Smooth muscle cell (in vitro differentiated cells): Measurements from ENCODE around the gene TCTA. TPM values are rescaled to one million over a fixed set of nuclear protein-coding genes. Genes with fewer than 3 reads are reported as not detected.

Source experiments
- DNase-seq: peaks from one replicate; lab custom pipeline; 2025; ENCODE audit not compliant: unreplicated experiment; lab: John Stamatoyannopoulos, UW
- H2AFZ ChIP-seq: fragments of 200-600 bp; sonication (generic); 2 replicates; pipeline ENCODE4 v1.6.0; 2016; ENCODE audit warnings: antibody characterized with exemption, low read depth, mild to moderate bottlenecking
- H3F3A ChIP-seq: fragments of 200-600 bp; sonication (generic); 2 replicates; pipeline ENCODE4 v1.6.0; 2017; ENCODE audit warnings: antibody characterized with exemption, low read depth
- H3K27ac ChIP-seq: fragments of 200-600 bp; sonication (generic); 2 replicates; pipeline ENCODE4 v1.5.1; 2016; ENCODE audit warnings: low read depth, mild to moderate bottlenecking
- H3K27me3 ChIP-seq: fragments of 200-600 bp; sonication (generic); 2 replicates; pipeline ENCODE4 v1.6.1; 2016; ENCODE audit warnings: low read depth, mild to moderate bottlenecking
- H3K36me3 ChIP-seq: fragments of 200-600 bp; sonication (generic); 2 replicates; pipeline ENCODE4 v1.5.1; 2016; ENCODE audit warnings: low read depth
- H3K4me1 ChIP-seq: fragments of 200-600 bp; sonication (generic); 2 replicates; pipeline ENCODE4 v1.5.1; 2016; ENCODE audit warnings: low read depth
- H3K4me2 ChIP-seq: fragments of 200-600 bp; sonication (generic); 2 replicates; pipeline ENCODE4 v1.6.0; 2016; ENCODE audit warnings: mild to moderate bottlenecking
- H3K4me3 ChIP-seq: fragments of 200-600 bp; sonication (generic); 2 replicates; pipeline ENCODE4 v1.5.1; 2016; ENCODE audit warnings: mild to moderate bottlenecking
- H3K79me2 ChIP-seq: fragments of 200-600 bp; sonication (generic); 2 replicates; pipeline ENCODE4 v1.6.0; 2016; ENCODE audit warnings: low read depth, mild to moderate bottlenecking
- H3K9ac ChIP-seq: fragments of 200-600 bp; sonication (generic); 2 replicates; pipeline ENCODE4 v1.6.0; 2016; ENCODE audit warnings: low read depth
- H3K9me3 ChIP-seq: fragments of 200-600 bp; sonication (generic); replicated peaks from 2 replicates; pipeline ENCODE4 v1.5.1; 2016; ENCODE audit warnings: low read depth
- H4K20me1 ChIP-seq: fragments of 200-600 bp; sonication (generic); 2 replicates; pipeline ENCODE4 v1.6.0; 2016; ENCODE audit warnings: low read depth
- WGBS: methylation state at CpG from one replicate; pipeline ENCODE4 v1.1.7; 2016; ENCODE audit warnings: low lambda C conversion rate; 5-methylcytosine and 5-hydroxymethylcytosine counted together
- polyA plus RNA-seq: library from polyadenylated mRNA; unstranded; fragments of >200 nt; fragmentation: Nextera tagmentation; extraction: Ambion mirVana; gene quantifications from 2 replicates; pipeline ENCODE4 v1.2.1, GENCODE V29; 2016
- total RNA-seq: library from RNA; depleted of rRNA; stranded (reverse); fragments of >200 nt; gene quantifications from 2 replicates; pipeline ENCODE4 v1.2.3, GENCODE V29; 2014
- TF ChIP-seq, protein P1 (sequence below): fragments of 200-600 bp; sonication (generic); IDR thresholded peaks from 2 replicates; pipeline ENCODE4 v1.5.1; 2017; ENCODE audit warnings: borderline replicate concordance, mild to moderate bottlenecking, antibody characterized with exemption; ENCODE audit not compliant: insufficient read depth, poor library complexity, severe bottlenecking

Gene TCTA, protein sequence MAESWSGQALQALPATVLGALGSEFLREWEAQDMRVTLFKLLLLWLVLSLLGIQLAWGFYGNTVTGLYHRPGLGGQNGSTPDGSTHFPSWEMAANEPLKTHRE
- 4.3 and 11.0 TPM in 2 replicates for total RNA-seq
- polyA plus RNA-seq: 12.8 and 13.6 TPM in 2 replicates

DNA sequence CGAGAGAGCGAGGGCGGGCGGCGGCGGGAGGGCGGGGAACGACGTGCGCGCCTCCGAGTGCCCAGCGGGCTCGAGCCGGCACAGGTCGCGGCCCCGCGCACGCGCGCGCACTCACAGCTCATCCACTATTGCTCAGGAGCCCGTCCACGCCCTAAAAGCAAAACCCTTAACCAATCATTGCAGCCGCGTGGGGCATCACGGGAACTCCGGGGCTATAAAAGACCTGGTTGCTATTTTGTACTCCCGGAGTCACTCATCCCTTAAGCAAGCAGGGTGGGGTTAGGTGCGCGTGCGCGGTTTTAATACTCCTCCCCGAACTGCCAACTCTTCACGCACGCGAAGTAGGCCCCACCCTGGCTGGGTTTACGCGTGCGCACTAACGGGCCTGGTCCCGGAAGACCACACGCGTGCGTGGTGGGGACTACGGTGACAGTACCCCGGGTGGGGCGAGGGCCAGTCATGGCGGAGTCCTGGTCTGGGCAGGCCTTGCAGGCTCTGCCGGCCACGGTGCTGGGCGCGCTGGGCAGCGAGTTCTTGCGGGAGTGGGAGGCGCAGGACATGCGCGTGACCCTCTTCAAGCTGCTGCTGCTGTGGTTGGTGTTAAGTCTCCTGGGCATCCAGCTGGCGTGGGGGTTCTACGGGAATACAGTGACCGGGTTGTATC lies at the start of gene TCTA, which contains the start of gene RHOA:
Gene TCTA (plus strand): TSS at position 456 of the 664 bp plus-strand sequence. CDS start 4 bp downstream, at position 460.
Gene RHOA (minus strand): TSS at position 9 of the 664 bp plus-strand sequence. CDS start 36,387 bp downstream, outside the sequence.
- Histone ChIP-seq H3K9ac (peak within 1 kb of the TSS; percentile 83), H3K4me3 (peak within 1 kb of the TSS; percentile 83), H3K4me2 (peak within 1 kb of the TSS; percentile 93), H3K9me3 (no peaks in the 10 kb centered on the region), H3K4me1 (peaks cover 21% of the 10 kb centered on the region), H3K36me3 (no peaks in the 10 kb centered on the region), H3K79me2 (peaks cover 60% of the 10 kb centered on the region), H2AFZ (no peak within 1 kb of the TSS), H3K27me3 (no peaks in the 10 kb centered on the region), H3K27ac (peak within 1 kb of the TSS; percentile 80), H3F3A (peaks cover 8% of the 10 kb centered on the region), H4K20me1 (peaks cover 42% of the 10 kb centered on the region)
- DNase-seq: peak; percentile 94
- TF ChIP-seq, protein P1, sequence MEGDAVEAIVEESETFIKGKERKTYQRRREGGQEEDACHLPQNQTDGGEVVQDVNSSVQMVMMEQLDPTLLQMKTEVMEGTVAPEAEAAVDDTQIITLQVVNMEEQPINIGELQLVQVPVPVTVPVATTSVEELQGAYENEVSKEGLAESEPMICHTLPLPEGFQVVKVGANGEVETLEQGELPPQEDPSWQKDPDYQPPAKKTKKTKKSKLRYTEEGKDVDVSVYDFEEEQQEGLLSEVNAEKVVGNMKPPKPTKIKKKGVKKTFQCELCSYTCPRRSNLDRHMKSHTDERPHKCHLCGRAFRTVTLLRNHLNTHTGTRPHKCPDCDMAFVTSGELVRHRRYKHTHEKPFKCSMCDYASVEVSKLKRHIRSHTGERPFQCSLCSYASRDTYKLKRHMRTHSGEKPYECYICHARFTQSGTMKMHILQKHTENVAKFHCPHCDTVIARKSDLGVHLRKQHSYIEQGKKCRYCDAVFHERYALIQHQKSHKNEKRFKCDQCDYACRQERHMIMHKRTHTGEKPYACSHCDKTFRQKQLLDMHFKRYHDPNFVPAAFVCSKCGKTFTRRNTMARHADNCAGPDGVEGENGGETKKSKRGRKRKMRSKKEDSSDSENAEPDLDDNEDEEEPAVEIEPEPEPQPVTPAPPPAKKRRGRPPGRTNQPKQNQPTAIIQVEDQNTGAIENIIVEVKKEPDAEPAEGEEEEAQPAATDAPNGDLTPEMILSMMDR: no peak
- 2% methylated on average over 43 of the region's 62 CpGs for WGBS

GRCh38 chr3:49362561-49362960 lies 49.7 kb upstream of the TCTA start:
- H4K20me1 ChIP-seq: peaks cover 59% of the 10 kb centered on the region
- no peaks in the 10 kb centered on the region for H3K27me3 ChIP-seq
- H3K4me1 ChIP-seq: peaks cover 12% of the 10 kb centered on the region
- peak overlapping the region; percentile 6 for H3K4me2 ChIP-seq
- H3F3A ChIP-seq: peaks cover 20% of the 10 kb centered on the region
- H2AFZ ChIP-seq: no peak overlapping the region
- no peak for DNase-seq
- peak overlapping the region; percentile 45 for H3K27ac ChIP-seq
- no peak overlapping the region for H3K9ac ChIP-seq
- H3K9me3 ChIP-seq: no peaks in the 10 kb centered on the region
- TF ChIP-seq, protein P1: no peak
- H3K4me3 ChIP-seq: no peak overlapping the region
- peaks cover 44% of the 10 kb centered on the region for H3K79me2 ChIP-seq
- WGBS: 74% methylated on average over 3 of the region's 3 CpGs
- no peaks in the 10 kb centered on the region for H3K36me3 ChIP-seq

DNA sequence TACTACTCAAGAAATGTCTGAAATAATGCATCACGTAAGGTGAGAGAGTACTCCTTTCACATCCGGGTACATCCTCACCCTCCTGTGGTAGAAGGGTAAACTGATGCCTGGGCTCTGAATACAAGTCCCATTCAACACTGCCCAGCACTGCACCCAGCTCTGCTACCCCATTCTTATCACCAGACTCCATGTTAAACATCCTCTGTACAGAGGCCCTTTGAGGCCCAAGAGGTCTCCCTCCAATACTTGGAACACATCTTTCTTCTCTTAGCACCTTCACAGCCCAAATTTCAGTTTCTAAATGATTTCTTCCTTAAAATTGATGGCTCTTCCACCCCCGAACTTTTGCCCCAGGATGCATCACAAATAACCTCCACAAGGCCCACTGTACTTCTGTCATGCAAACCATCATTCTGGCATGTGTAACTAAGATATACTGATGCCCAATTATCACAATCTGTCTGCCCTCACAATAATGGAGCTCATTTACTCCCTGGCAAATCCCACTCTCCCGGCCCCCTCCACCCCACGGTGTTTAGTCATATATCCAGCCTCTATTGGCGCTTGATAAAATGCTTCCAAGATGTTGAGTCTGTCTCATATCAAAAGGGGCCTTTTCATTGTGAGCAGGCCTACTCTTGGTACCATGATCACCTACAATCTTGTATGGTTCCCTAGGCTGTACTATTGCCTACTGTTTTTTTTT lies 41.5 kb upstream of the TCTA start:
- 94% methylated on average over 6 of the region's 6 CpGs for WGBS
- H3F3A ChIP-seq: peaks cover under 1% of the 10 kb centered on the region
- no peak overlapping the region for H2AFZ ChIP-seq
- H4K20me1 ChIP-seq: peaks cover 97% of the 10 kb centered on the region
- peaks cover 97% of the 10 kb centered on the region for H3K79me2 ChIP-seq
- H3K4me2 ChIP-seq: no peak overlapping the region
- H3K27ac ChIP-seq: no peak overlapping the region
- no peaks in the 10 kb centered on the region for H3K9me3 ChIP-seq
- TF ChIP-seq, protein P1: no peak
- no peaks in the 10 kb centered on the region for H3K4me1 ChIP-seq
- no peak overlapping the region for H3K4me3 ChIP-seq
- DNase-seq: no peak
- H3K36me3 ChIP-seq: peaks cover 22% of the 10 kb centered on the region
- no peaks in the 10 kb centered on the region for H3K27me3 ChIP-seq
- no peak overlapping the region for H3K9ac ChIP-seq
